OCI-LY1 (cell line): ENCODE results near the gene PTPRG.
A peak's percentile ranks its signal among the peaks of the same experiment; 100 is the strongest.

ENCODE experiments used
- H2AFZ ChIP-seq: fragments of 200-600 bp; sonication (generic), shearing (Covaris generic); 2 replicates; pipeline ENCODE4 v1.6.0; 2014; ENCODE audit warnings: antibody characterized with exemption, mild to moderate bottlenecking, low read length
- H3F3A ChIP-seq: fragments of 200-600 bp; sonication (generic), shearing (Covaris generic); 2 replicates; pipeline ENCODE4 v1.6.0; 2014; ENCODE audit warnings: mild to moderate bottlenecking, antibody characterized with exemption, low read length, moderate library complexity; ENCODE audit not compliant: insufficient read depth
- H3K27ac ChIP-seq: fragments of 200-600 bp; sonication (generic); 2 replicates; pipeline ENCODE4 v1.5.1; 2014; ENCODE audit warnings: low read length, mixed run types, mild to moderate bottlenecking, low read depth; ENCODE audit not compliant: poor library complexity, severe bottlenecking
- H3K27me3 ChIP-seq: fragments of 200-600 bp; sonication (generic); 2 replicates; pipeline ENCODE4 v1.6.0; 2014; ENCODE audit warnings: antibody characterized with exemption, mild to moderate bottlenecking, low read length, moderate library complexity; ENCODE audit not compliant: insufficient read depth
- H3K36me3 ChIP-seq: fragments of 200-600 bp; sonication (generic); 2 replicates; pipeline ENCODE4 v1.6.1; 2014; ENCODE audit warnings: mild to moderate bottlenecking, antibody characterized with exemption, low read length, moderate library complexity, mixed read lengths; ENCODE audit not compliant: insufficient read depth
- H3K4me1 ChIP-seq: fragments of 200-600 bp; sonication (generic); 2 replicates; pipeline ENCODE4 v1.5.1; 2014; ENCODE audit warnings: mild to moderate bottlenecking, low read length, moderate library complexity; ENCODE audit not compliant: insufficient read depth, severe bottlenecking
- H3K4me2 ChIP-seq: fragments of 200-600 bp; sonication (generic), shearing (Covaris generic); 2 replicates; pipeline ENCODE4 v1.6.1; 2014; ENCODE audit warnings: low read length
- H3K4me3 ChIP-seq: fragments of 200-600 bp; sonication (generic); 2 replicates; pipeline ENCODE4 v1.5.1; 2014; ENCODE audit warnings: low read length, low read depth, mild to moderate bottlenecking, mixed read lengths; ENCODE audit not compliant: poor library complexity, severe bottlenecking
- H3K79me2 ChIP-seq: fragments of 200-600 bp; shearing (Covaris generic); 2 replicates; pipeline ENCODE4 v1.6.1; 2016; ENCODE audit warnings: mixed run types, low read length, mixed read lengths; ENCODE audit not compliant: insufficient read depth
- H3K9ac ChIP-seq: fragments of 200-600 bp; sonication (generic), shearing (Covaris generic); 2 replicates; pipeline ENCODE4 v1.6.1; 2014; ENCODE audit warnings: mild to moderate bottlenecking, low read length, mixed read lengths
- H3K9me2 ChIP-seq: fragments of 200-600 bp; sonication (generic), shearing (Covaris generic); 2 replicates; pipeline ENCODE4 v1.6.1; 2014; ENCODE audit warnings: low read depth, mild to moderate bottlenecking, low read length, mixed read lengths
- H3K9me3 ChIP-seq: fragments of 200-600 bp; shearing (Covaris generic); 2 replicates; pipeline ENCODE4 v1.6.1; 2014; ENCODE audit warnings: low read length, mixed read lengths
- H4K20me1 ChIP-seq: fragments of 200-600 bp; sonication (generic), shearing (Covaris generic); 2 replicates; pipeline ENCODE4 v1.6.0; 2016; ENCODE audit warnings: mild to moderate bottlenecking, low read length; ENCODE audit not compliant: insufficient read depth
- EZH2 ChIP-seq: fragments of 200-600 bp; sonication (generic), shearing (Covaris generic); IDR thresholded peaks from 2 replicates; pipeline ENCODE4 v1.8.0; 2017; ENCODE audit warnings: borderline replicate concordance, mixed run types, mild to moderate bottlenecking, antibody characterized with exemption, low read length, moderate library complexity, mixed read lengths
- TF ChIP-seq, protein P1 (sequence below): fragments of 200-600 bp; sonication (generic), shearing (Covaris generic); IDR thresholded peaks from 2 replicates; pipeline ENCODE4 v1.5.1; 2017; ENCODE audit warnings: mild to moderate bottlenecking, antibody characterized with exemption, low read length, moderate library complexity, mixed read lengths

PTPRG gene

DNA sequence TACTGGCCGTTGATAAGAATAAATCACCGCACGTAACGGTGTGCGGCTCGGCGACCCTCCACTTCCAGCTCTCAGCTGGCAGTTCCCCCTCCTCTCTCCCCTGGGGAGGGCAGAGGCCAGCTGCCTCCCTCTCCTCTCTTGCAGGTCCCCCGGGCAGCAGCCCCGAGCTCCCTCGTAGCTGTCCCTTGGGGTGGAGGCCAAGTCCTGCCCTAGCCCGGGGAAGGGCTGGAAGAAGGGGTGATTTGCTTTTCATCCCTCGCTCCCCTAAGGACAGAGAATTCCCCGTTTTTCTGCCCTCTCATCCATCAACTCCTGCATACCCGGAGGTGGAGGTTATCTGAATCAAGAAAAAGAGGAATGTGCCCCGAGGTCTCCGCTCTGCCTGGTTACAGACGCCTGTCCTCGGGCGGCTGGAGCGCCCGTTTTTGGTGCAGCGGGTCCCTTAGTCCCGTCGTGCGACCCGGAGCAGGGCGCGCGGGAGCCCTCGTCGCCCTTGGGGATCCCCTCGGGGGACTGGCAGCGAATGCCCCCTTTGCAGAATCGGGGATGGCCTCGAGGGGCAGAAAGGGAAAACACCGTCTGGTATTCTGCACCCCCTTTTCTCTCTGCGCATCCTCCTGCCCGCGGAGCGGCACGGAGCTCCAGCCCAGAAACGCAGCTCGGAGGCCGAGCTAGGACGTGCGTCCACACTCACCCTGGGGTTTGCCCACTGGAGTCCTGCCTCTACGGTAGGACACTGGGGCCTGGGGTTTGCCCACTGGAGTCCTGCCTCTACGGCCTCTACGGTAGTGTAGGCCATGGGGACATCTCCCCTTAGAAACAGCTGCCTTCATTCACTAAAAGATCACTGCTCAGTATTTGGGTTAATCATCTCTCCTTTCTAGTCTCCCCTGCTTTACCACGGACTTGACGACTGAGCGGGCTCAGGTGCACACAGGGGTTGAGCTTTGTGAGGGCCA lies 2.2 kb downstream of the PTPRG start:
- TF ChIP-seq, protein P1, sequence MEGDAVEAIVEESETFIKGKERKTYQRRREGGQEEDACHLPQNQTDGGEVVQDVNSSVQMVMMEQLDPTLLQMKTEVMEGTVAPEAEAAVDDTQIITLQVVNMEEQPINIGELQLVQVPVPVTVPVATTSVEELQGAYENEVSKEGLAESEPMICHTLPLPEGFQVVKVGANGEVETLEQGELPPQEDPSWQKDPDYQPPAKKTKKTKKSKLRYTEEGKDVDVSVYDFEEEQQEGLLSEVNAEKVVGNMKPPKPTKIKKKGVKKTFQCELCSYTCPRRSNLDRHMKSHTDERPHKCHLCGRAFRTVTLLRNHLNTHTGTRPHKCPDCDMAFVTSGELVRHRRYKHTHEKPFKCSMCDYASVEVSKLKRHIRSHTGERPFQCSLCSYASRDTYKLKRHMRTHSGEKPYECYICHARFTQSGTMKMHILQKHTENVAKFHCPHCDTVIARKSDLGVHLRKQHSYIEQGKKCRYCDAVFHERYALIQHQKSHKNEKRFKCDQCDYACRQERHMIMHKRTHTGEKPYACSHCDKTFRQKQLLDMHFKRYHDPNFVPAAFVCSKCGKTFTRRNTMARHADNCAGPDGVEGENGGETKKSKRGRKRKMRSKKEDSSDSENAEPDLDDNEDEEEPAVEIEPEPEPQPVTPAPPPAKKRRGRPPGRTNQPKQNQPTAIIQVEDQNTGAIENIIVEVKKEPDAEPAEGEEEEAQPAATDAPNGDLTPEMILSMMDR: no peak
- TF ChIP-seq EZH2: no peak
- no peaks in the 10 kb centered on the region for H3K9me3 ChIP-seq
- H3K27ac ChIP-seq: no peak overlapping the region
- H2AFZ ChIP-seq: no peak overlapping the region
- no peaks in the 10 kb centered on the region for H3F3A ChIP-seq
- H3K36me3 ChIP-seq: no peaks in the 10 kb centered on the region
- no peak overlapping the region for H3K9ac ChIP-seq
- no peaks in the 10 kb centered on the region for H4K20me1 ChIP-seq
- no peak overlapping the region for H3K4me2 ChIP-seq
- no peak overlapping the region for H3K4me3 ChIP-seq
- no peaks in the 10 kb centered on the region for H3K79me2 ChIP-seq
- H3K27me3 ChIP-seq: no peaks in the 10 kb centered on the region
- H3K4me1 ChIP-seq: no peaks in the 10 kb centered on the region
- no peaks in the 10 kb centered on the region for H3K9me2 ChIP-seq

DNA sequence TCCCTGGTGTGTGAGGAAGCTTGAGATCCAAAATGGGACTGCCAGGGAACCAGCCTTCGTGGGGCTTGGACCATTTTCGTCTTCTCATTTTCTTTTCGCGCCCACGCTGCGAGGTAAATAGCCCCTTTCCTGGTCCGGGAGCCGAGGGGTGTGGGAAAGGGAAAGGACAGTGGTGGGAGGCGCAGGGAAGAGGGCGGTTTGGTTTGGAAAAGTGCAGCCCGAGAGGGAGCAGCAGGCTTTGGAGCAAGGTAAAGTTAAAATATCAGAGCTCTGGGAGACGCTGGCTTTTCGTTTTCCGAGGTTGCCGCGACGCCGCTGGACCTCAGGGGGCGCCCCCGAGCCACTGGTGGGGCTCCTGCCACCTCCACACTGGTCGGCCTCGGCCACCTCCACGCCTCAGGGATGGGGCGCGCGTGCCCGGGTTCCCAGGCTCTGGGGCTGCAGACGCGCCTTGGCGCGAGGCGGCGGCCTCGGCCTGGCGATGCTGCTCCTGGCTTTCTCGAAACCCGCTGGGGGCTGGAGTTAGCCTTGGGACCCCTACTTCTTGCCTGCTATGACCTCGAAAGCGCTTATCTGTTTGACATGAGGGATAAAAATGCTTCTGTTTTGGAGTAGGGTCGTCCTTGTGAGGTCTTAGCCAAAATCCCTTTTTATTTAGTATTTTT lies 3.2 kb downstream of the PTPRG start:
- H3K4me3 ChIP-seq: no peak overlapping the region

DNA sequence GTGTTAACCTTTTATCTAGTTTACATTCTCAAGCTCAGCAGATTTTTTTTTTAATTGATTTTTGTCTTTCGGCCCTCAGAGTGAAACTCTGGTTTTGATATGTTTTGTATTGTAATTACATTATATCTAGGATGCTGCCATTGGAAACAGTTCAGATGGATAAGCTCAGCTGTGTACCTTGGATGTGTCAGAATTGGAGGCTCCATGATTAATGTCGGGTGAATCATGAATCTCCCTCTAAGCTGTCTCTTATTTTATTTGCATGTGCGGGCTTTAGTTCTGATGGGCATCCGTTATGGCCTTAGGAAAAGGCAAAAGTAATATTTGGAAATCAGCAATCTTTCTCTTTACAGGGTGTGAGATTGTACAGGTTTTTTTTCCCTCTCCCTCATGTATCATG lies 4.2 kb downstream of the PTPRG start:
- no peaks in the 10 kb centered on the region for H3F3A ChIP-seq
- no peak overlapping the region for H3K4me3 ChIP-seq
- no peak overlapping the region for H2AFZ ChIP-seq
- H3K9ac ChIP-seq: no peak overlapping the region
- no peak overlapping the region for H3K4me2 ChIP-seq
- no peaks in the 10 kb centered on the region for H3K36me3 ChIP-seq
- H3K27ac ChIP-seq: no peak overlapping the region
- H3K9me2 ChIP-seq: no peaks in the 10 kb centered on the region
- no peaks in the 10 kb centered on the region for H4K20me1 ChIP-seq
- TF ChIP-seq EZH2: no peak
- TF ChIP-seq, protein P1: no peak
- H3K27me3 ChIP-seq: no peaks in the 10 kb centered on the region
- H3K79me2 ChIP-seq: no peaks in the 10 kb centered on the region
- H3K9me3 ChIP-seq: no peaks in the 10 kb centered on the region
- H3K4me1 ChIP-seq: no peaks in the 10 kb centered on the region

More for the DNA sequence above, 3.2 kb downstream of the PTPRG start:
- H3K9me2 ChIP-seq: no peaks in the 10 kb centered on the region
- no peak overlapping the region for H3K27ac ChIP-seq
- H3K9ac ChIP-seq: no peak overlapping the region
- H3K36me3 ChIP-seq: no peaks in the 10 kb centered on the region
- no peaks in the 10 kb centered on the region for H3K27me3 ChIP-seq
- H4K20me1 ChIP-seq: no peaks in the 10 kb centered on the region
- no peaks in the 10 kb centered on the region for H3K4me1 ChIP-seq
- no peaks in the 10 kb centered on the region for H3K9me3 ChIP-seq
- no peak overlapping the region for H3K4me2 ChIP-seq
- TF ChIP-seq, protein P1: peak; percentile 17; the same call in 1 of the 2 replicates
- TF ChIP-seq EZH2: no peak
- H3F3A ChIP-seq: no peaks in the 10 kb centered on the region
- no peak overlapping the region for H2AFZ ChIP-seq
- no peaks in the 10 kb centered on the region for H3K79me2 ChIP-seq
